K562 (cell line): ENCODE data around the gene CFDP1. TPM values are rescaled to one million over a fixed set of nuclear protein-coding genes. Genes with fewer than 3 reads are reported as not detected.

Source experiments
- ATAC-seq: fragments of 200-7000 bp; cut with Tn5 transposase; 3 replicates; pipeline ENCODE4 v1.9.1; 2020; ENCODE audit warnings: moderate library complexity
- BruUV-seq: library from RNA; stranded (reverse); fragments of 400-500 nt; replicated peaks from 2 replicates; lab custom pipeline; 2021; lab: Mats Ljungman, UMichigan
- CTCF ChIA-PET: fragments of 300-600 bp; formaldehyde crosslinking; extraction: SDS; loops from one replicate; lab custom pipeline; 2021; ENCODE audit warnings: low intra/inter-chr PET ratio; lab: Yijun Ruan, JAX
- POLR2A ChIA-PET: fragments of 300-600, 350-650 bp; sonication (Branson Sonifier 250); formaldehyde crosslinking; extraction: SDS; loops from one replicate; lab custom pipeline; 2021; ENCODE audit warnings: antibody characterized with exemption, inconsistent platforms; lab: Yijun Ruan, JAX
- DNase-seq, 4 experiments: peaks; one replicate each; pipeline versions ENCODE4 v3.0.0 to v3.0.0-alpha.2; 2011 to 2018; ENCODE audit warnings: low spot score in 3 of 4, mixed read lengths in 3 of 4; ENCODE audit errors: extremely low read depth in 1 of 4
- FAIRE-seq: peaks from 2 replicates; lab custom pipeline; 2011; peaks lifted over from hg19 to GRCh38; lab: Jason Lieb, UNC
- H2AFZ ChIP-seq: 2 replicates; pipeline ENCODE4 v1.6.0; 2011; ENCODE audit warnings: low read depth, low read length, control low read depth, inconsistent platforms
- H3K27ac ChIP-seq: fragments of 200-600 bp; 3 replicates; pipeline ENCODE4 v1.8.0; 2011; ENCODE audit warnings: low read depth, mild to moderate bottlenecking, control low read depth, inconsistent platforms, low read length, moderate library complexity, mixed read lengths; ENCODE audit errors: extremely low read depth
- H3K27me3 ChIP-seq, 2 experiments: fragments of 300-600 bp in 1 of 2; 2 replicates in 1 of 2; 3 replicates in 1 of 2; pipeline versions ENCODE4 v1.6.0 to v1.8.0; 2011; ENCODE audit warnings: inconsistent platforms in 2 of 2, low read length in 2 of 2, mild to moderate bottlenecking in 1 of 2, mixed read lengths in 1 of 2, moderate library complexity in 1 of 2; ENCODE audit not compliant: control insufficient read depth in 2 of 2, insufficient read depth in 2 of 2
- H3K36me3 ChIP-seq: fragments of 300-600 bp; 3 replicates; pipeline ENCODE4 v1.8.0; 2011; ENCODE audit warnings: mild to moderate bottlenecking, low read length, inconsistent platforms; ENCODE audit not compliant: control insufficient read depth, insufficient read depth
- H3K4me1 ChIP-seq, 2 experiments: fragments of 200-600 bp in 1 of 2; replicated peaks in 1 of 2; 2 replicates in 1 of 2; 3 replicates in 1 of 2; pipeline versions ENCODE4 v1.5.1 to v1.8.0; 2011; ENCODE audit warnings: inconsistent platforms in 2 of 2, low read length in 2 of 2, mild to moderate bottlenecking in 1 of 2, mixed read lengths in 1 of 2, moderate library complexity in 1 of 2; ENCODE audit not compliant: control insufficient read depth in 2 of 2, insufficient read depth in 2 of 2
- H3K4me2 ChIP-seq: 2 replicates; pipeline ENCODE4 v1.6.1; 2011; ENCODE audit warnings: low read length, control low read depth, inconsistent platforms, mixed read lengths; ENCODE audit not compliant: insufficient read depth
- H3K4me3 ChIP-seq: fragments of 200-600 bp; sonication (generic), shearing (Covaris generic); 2 replicates; pipeline ENCODE4 v1.5.1; 2016; ENCODE audit warnings: control low read depth, inconsistent platforms
- H3K79me2 ChIP-seq: fragments of 200-600 bp; 3 replicates; pipeline ENCODE4 v1.8.0; 2011; ENCODE audit warnings: low read length, inconsistent platforms; ENCODE audit not compliant: control insufficient read depth, insufficient read depth
- H3K9ac ChIP-seq, 2 experiments: 2 replicates each; pipeline versions ENCODE4 v1.6.0 to v1.6.1; 2011; ENCODE audit warnings: low read depth in 2 of 2, low read length in 2 of 2, control low read depth in 1 of 2, inconsistent platforms in 1 of 2, mild to moderate bottlenecking in 1 of 2, mixed read lengths in 1 of 2; ENCODE audit not compliant: insufficient read depth in 1 of 2
- H3K9me1 ChIP-seq: one replicate; pipeline ENCODE4 v1.6.0; 2011; ENCODE audit warnings: inconsistent platforms, mild to moderate bottlenecking, low read length, moderate library complexity; ENCODE audit not compliant: control insufficient read depth, insufficient read depth
- H3K9me3 ChIP-seq: replicated peaks from 2 replicates; pipeline ENCODE4 v1.5.1; 2011; ENCODE audit warnings: low read depth, low read length, inconsistent platforms; ENCODE audit not compliant: control insufficient read depth, insufficient read depth
- H4K20me1 ChIP-seq: replicated peaks from 2 replicates; pipeline ENCODE4 v1.6.1; 2011; ENCODE audit warnings: low read length, inconsistent platforms, mixed read lengths; ENCODE audit not compliant: control insufficient read depth, insufficient read depth
- CLOCK ChIP-seq: fragments of 250-450 bp; sonication (Bioruptor Pico); IDR thresholded peaks from 2 replicates; pipeline ENCODE4 v1.4.0; 2020; ENCODE audit warnings: mild to moderate bottlenecking, moderate library complexity, borderline replicate concordance
- CREB3 ChIP-seq: fragments of 450-650 bp; conservative IDR thresholded peaks from 2 replicates; pipeline ENCODE4 v1.6.1; 2016; ENCODE audit warnings: missing genetic modification characterization, low read depth, mild to moderate bottlenecking, missing compliant biosample characterization, moderate library complexity
- GTF2A2 ChIP-seq: IDR thresholded peaks from 2 replicates; pipeline ENCODE4 v1.6.1; 2016; ENCODE audit warnings: mild to moderate bottlenecking, missing genetic modification characterization, missing compliant biosample characterization
- HOXB6 ChIP-seq: fragments of 250-450 bp; sonication (Bioruptor Pico); IDR thresholded peaks from 2 replicates; pipeline ENCODE4 v1.5.1; 2022; ENCODE audit warnings: mild to moderate bottlenecking, borderline replicate concordance
- IRF1 ChIP-seq: sonication (generic); formaldehyde crosslinking; IDR thresholded peaks from 2 replicates; pipeline ENCODE4 v1.8.0; 2022; ENCODE audit warnings: missing genetic modification reagents, mild to moderate bottlenecking, borderline replicate concordance
- KDM1A ChIP-seq, 2 experiments: fragments of 450-650 bp; IDR thresholded peaks; 2 replicates each; pipeline ENCODE4 v1.6.1; 2016; ENCODE audit warnings: mild to moderate bottlenecking in 2 of 2
- RHOXF2B ChIP-seq: fragments of 250-450 bp; sonication (Bioruptor Pico); conservative IDR thresholded peaks from 2 replicates; pipeline ENCODE4 v1.5.1; 2021
- SREBF1 ChIP-seq: fragments of 150-350 bp; IDR thresholded peaks from 2 replicates; pipeline ENCODE4 v1.6.1; 2014; ENCODE audit warnings: antibody characterized with exemption, low read depth, low read length, borderline replicate concordance
- TEAD4 ChIP-seq, 2 experiments: sonication (generic) in 1 of 2; formaldehyde crosslinking in 1 of 2; IDR thresholded peaks; 2 replicates each; pipeline versions ENCODE4 v1.6.1 to v1.8.0; 2012 to 2022; ENCODE audit warnings: borderline replicate concordance in 1 of 2, inconsistent platforms in 1 of 2, low read length in 1 of 2, mild to moderate bottlenecking in 1 of 2, missing genetic modification reagents in 1 of 2
- ZBTB33 ChIP-seq: sonication (generic); formaldehyde crosslinking; IDR thresholded peaks from 2 replicates; pipeline ENCODE4 v1.8.1; 2023; ENCODE audit warnings: mild to moderate bottlenecking, missing genetic modification reagents
- ZFP36 ChIP-seq: fragments of 150-350 bp; IDR thresholded peaks from 2 replicates; pipeline ENCODE4 v1.6.1; 2018; ENCODE audit warnings: low read length, low read depth; ENCODE audit not compliant: partially characterized antibody
- ZNF143 ChIP-seq: sonication (generic); formaldehyde crosslinking; IDR thresholded peaks from 2 replicates; pipeline ENCODE4 v1.9.0; 2022; ENCODE audit warnings: mild to moderate bottlenecking, missing genetic modification reagents
- ZNF507 ChIP-seq: conservative IDR thresholded peaks from 2 replicates; pipeline ENCODE4 v1.6.1; 2017; ENCODE audit warnings: missing genetic modification characterization, missing compliant biosample characterization
- ZNF583 ChIP-seq: fragments of 250-450 bp; sonication (Bioruptor Pico); IDR thresholded peaks from 2 replicates; pipeline ENCODE4 v1.4.0; 2020
- WGBS: fragments of 100-300 bp; shearing (Covaris generic); methylation state at CpG from one replicate; pipeline ENCODE4 v1.1.6; 2016; ENCODE audit warnings: low coverage, mixed read lengths; ENCODE audit not compliant: insufficient coverage; ENCODE audit errors: missing lambda C conversion rate; 5-methylcytosine and 5-hydroxymethylcytosine counted together
- in situ Hi-C: fragments of 300-500 bp; cut with MboI; formaldehyde crosslinking; loops from 4 replicates; pipeline ENCODE4 v1.15.0; 2018; ENCODE audit warnings: inconsistent platforms, mixed read lengths
- intact Hi-C: fragments of 100-400 bp; cut with micrococcal nuclease; formaldehyde crosslinking; loops from 2 replicates; pipeline ENCODE4 v1.14.2; 2022
- polyA plus RNA-seq, 8 experiments: library from polyadenylated mRNA; depleted of rRNA in 4 of 8; stranded (reverse) in 5 of 8; unstranded in 3 of 8; fragments of >200 nt; fragmentation: Nextera tagmentation in 2 of 8; fragmentation: Illumina TruSeq in 1 of 8; extraction: Ambion mirVana in 2 of 8; extraction: Trizol in 1 of 8; gene quantifications; 2 replicates each; pipeline versions ENCODE4 v1.2.1 to v1.2.3, GENCODE V29; 2011 to 2014; ENCODE audit warnings: inconsistent platforms in 1 of 8, missing spikeins in 1 of 8
- total RNA-seq, 7 experiments: library from RNA; depleted of rRNA in 6 of 7; stranded (reverse); fragments of >200 nt in 6 of 7; fragmentation: Illumina TruSeq in 2 of 7; extraction: Trizol in 2 of 7; gene quantifications; 2 replicates each; pipeline versions ENCODE4 v1.2.1 to v1.2.3, GENCODE V29; 2011 to 2021; ENCODE audit warnings: low replicate concordance in 1 of 7

CFDP1 gene
- total and polyA plus RNA-seq, 9 of the 15 experiments (the other 6 are each of a cell fraction or from before 2014, with no cell fraction given), result 31.5 to 78.4 (median 61.7) TPM

GRCh38 chr16:75455677-75456076 is 22.4 kb upstream of the CFDP1 start:
- FAIRE-seq, result no peak
- no peaks in the 10 kb centered on the region for H3K9me1 ChIP-seq
- no peak overlapping the region for H3K4me3 ChIP-seq
- H4K20me1 ChIP-seq, result peaks cover 13% of the 10 kb centered on the region
- TF ChIP-seq TEAD4 (IDR thresholded peaks at IDR 0.05; ENCODE audit: low read length) (no peak), TEAD4 (CRISPR knock-in tag; IDR thresholded peaks at IDR 0.05; ENCODE audit: borderline replicate concordance) (no peak), ZNF143 (CRISPR knock-in tag) (no peak), IRF1 (CRISPR knock-in tag) (no peak), ZBTB33 (CRISPR knock-in tag) (no peak), SREBF1 (no peak), CLOCK (CRISPR knock-in tag) (no peak), KDM1A (IDR thresholded peaks at IDR 0.05) (no peak), CREB3 (tag) (no peak), HOXB6 (CRISPR knock-in tag) (no peak), ZFP36 (no peak), ZNF507 (no peak), ZNF583 (CRISPR knock-in tag) (no peak), GTF2A2 (tag) (no peak), RHOXF2B (CRISPR knock-in tag) (no peak)
- peaks cover 11% of the 10 kb centered on the region; the same call in 1 of the 3 replicates for H3K36me3 ChIP-seq
- no peak overlapping the region for H2AFZ ChIP-seq
- POLR2A ChIA-PET, result interaction anchor here (0.6 to 1.0 kb wide), 2 partner anchors 66 to 157 kb away, joined by 3 read pairs; no protein-coding TSS in a partner anchor
- no peak overlapping the region for H3K9ac ChIP-seq
- H3K4me2 ChIP-seq, result no peak overlapping the region
- intact Hi-C loops, result no loop called here
- DNase-seq, result no peak
- 62% methylated on average over 5 of the region's 5 CpGs for WGBS
- no peak overlapping the region for H3K27ac ChIP-seq
- ATAC-seq, result no peak
- peaks cover 58% of the 10 kb centered on the region for H3K79me2 ChIP-seq
- in situ Hi-C loops, result no loop called here
- H3K27me3 ChIP-seq, result no peaks in the 10 kb centered on the region
- BruUV-seq, result no TSS peak
- CTCF ChIA-PET, result no interaction called here
- H3K9me3 ChIP-seq, result no peaks in the 10 kb centered on the region
- peaks cover 13 to 16% of the 10 kb centered on the region in 2 experiments; a peak in 4 of 5 replicates for H3K4me1 ChIP-seq
